ENCODE data around the gene CRYZ. TPM values are rescaled to one million over a fixed set of nuclear protein-coding genes. Genes with fewer than 3 reads are reported as not detected.
A peak's percentile ranks its signal among the peaks of the same experiment; 100 is the strongest.

Gene CRYZ
- total and polyA plus RNA-seq, 10 of the 15 experiments (the other 5 are each of a cell fraction or from before 2014, with no cell fraction given) = 53.4 to 194 (median 79.8) TPM

DNA sequence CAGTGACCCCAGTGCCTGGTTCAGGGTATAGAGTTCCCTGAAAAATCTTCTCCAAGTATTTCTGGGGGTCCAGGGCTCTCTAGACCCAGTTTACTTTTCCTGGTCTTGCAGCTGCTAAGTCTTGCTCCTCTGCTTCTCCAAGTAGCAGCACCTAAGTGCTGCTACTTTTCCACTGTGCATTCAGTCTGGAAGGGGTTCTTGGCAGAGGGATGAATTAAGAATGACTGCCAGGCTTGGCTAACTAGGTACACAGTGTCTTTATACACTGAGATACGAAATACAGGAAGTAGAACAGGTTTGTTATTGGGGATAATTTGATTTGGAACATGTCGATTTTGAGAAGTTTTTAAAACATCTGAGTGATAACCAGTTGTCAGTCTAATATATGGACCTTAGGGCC, 35.0 kb downstream of the CRYZ start (continued):
- TF ChIP-seq MYC (IDR thresholded peaks at IDR 0.05; ENCODE audit: insufficient read depth, insufficient read length, insufficient replicate concordance, low read length, severe bottlenecking) (no peak), YBX1 (IDR thresholded peaks at IDR 0.05) (no peak)

DNA sequence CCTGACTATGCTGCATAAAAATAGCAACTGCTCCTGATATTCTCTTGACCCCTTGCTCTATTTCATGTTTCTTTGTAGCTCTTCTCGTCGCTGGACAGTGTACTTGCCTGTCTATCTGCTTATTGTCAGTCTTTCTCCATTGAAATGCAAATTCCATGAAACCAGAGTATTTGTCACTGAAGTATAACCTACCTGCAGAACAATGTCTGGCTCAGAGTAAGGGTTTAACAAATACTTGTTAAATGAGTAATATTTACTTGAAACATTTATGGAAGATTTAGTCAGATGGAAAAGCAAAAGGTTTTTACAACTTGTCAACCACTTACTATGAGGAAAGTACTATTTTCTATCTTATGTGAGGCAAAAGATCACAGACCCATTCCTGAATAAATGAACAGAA, 39.4 kb downstream of the CRYZ start:
- no TSS peak for BruUV-seq (replicated peaks)
- FAIRE-seq (peak; percentile 57), ATAC-seq (no peak), DNase-seq (ENCODE audit: low read depth, low spot score) (no peak)
- TF ChIP-seq SRF (IDR thresholded peaks at IDR 0.05; ENCODE audit: low read depth in 2 of 2, low read length in 2 of 2) (no peak), ZBED1 (IDR thresholded peaks at IDR 0.05; ENCODE audit: borderline replicate concordance) (no peak), ZBTB4 (CRISPR knock-in tag; IDR thresholded peaks at IDR 0.05) (no peak), SMAD1 (IDR thresholded peaks at IDR 0.05; ENCODE audit: low read depth, partially characterized antibody) (no peak), BACH1 (IDR thresholded peaks at IDR 0.05; ENCODE audit: borderline replicate concordance) (no peak), CREM (IDR thresholded peaks at IDR 0.05; ENCODE audit: low read depth) (no peak), CHD4 (IDR thresholded peaks at IDR 0.05) (no peak), MTA3 (IDR thresholded peaks at IDR 0.05; ENCODE audit: borderline replicate concordance, low read length) (no peak), IRF4 (IDR thresholded peaks at IDR 0.05; ENCODE audit: low read depth, low read length) (no peak), YBX1 (IDR thresholded peaks at IDR 0.05) (no peak), MEF2A (IDR thresholded peaks at IDR 0.05; ENCODE audit: insufficient read depth, low read depth, low read length) (no peak), IKZF2 (IDR thresholded peaks at IDR 0.05) (no peak), ETV6 (conservative IDR thresholded peaks at IDR 0.05 in 1 of 2, IDR thresholded peaks at IDR 0.05 in 1 of 2; ENCODE audit: borderline replicate concordance in 1 of 2, low read depth in 1 of 2) (no peak), USF2 (IDR thresholded peaks at IDR 0.05; ENCODE audit: borderline replicate concordance, low read depth, low read length) (no peak), EED (IDR thresholded peaks at IDR 0.05; ENCODE audit: low read depth) (no peak), NFIC (IDR thresholded peaks at IDR 0.05; ENCODE audit: low read depth, low read length) (no peak)
- SMC1A ChIA-PET (ENCODE audit: uncharacterized antibody, unreplicated experiment) = interaction anchor here (5.7 kb wide), 1 partner anchor 41 kb away, joined by 58 read pairs; the partner anchor contains the start of genes CRYZ and TYW3
- Histone ChIP-seq H3K79me2 (ENCODE audit: control insufficient read depth, insufficient read depth, low read length) (no peaks in the 10 kb centered on the region), H3K4me2 (ENCODE audit: control insufficient read depth, insufficient read depth) (no peak overlapping the region), H3K4me3 (no peak overlapping the region), H3K27me3 (replicated peaks in 1 of 2; ENCODE audit: control insufficient read depth in 2 of 2, insufficient read depth in 2 of 2, low read length in 1 of 2) (no peaks in the 10 kb centered on the region), H2AFZ (ENCODE audit: control insufficient read depth, low read depth, low read length) (no peak overlapping the region), H3K36me3 (ENCODE audit: control insufficient read depth in 2 of 2, insufficient read depth in 2 of 2, low read length in 1 of 2) (no peaks in the 10 kb centered on the region), H3K4me1 (ENCODE audit: control insufficient read depth, insufficient read depth, low read length) (no peaks in the 10 kb centered on the region; the same call in 1 of the 2 replicates), H3K9me3 (replicated peaks; ENCODE audit: control insufficient read depth, insufficient read depth, low read length) (no peaks in the 10 kb centered on the region), H4K20me1 (ENCODE audit: control insufficient read depth, insufficient read depth) (no peaks in the 10 kb centered on the region), H3K9ac (ENCODE audit: control insufficient read depth, insufficient read depth, low read length) (no peak overlapping the region), H3K27ac (ENCODE audit: control insufficient read depth, insufficient read depth) (no peak overlapping the region)
- in situ Hi-C loops (cut with MboI) (no loop called here), intact Hi-C loops (cut with micrococcal nuclease; ENCODE audit: unreplicated experiment) (loop anchor here (5.0 kb wide), 1 partner anchor 496 kb away; the partner anchor contains the start of genes FPGT and LRRIQ3)
- WGBS (ENCODE audit: insufficient coverage, insufficient replicate concordance, low lambda C conversion rate, missing lambda C conversion rate) = 95% methylated on average over 2 of the region's 2 CpGs
- POLR2A ChIA-PET = interaction anchor here (0.7 kb wide), 1 partner anchor 88 kb away, joined by 3 read pairs; no protein-coding TSS in a partner anchor
- CTCF ChIA-PET = interaction anchor here (1.7 kb wide), 1 partner anchor 47 kb away, joined by 3 read pairs; no protein-coding TSS in a partner anchor
- RAD21 ChIA-PET (ENCODE audit: unreplicated experiment) = interaction anchor here (5.3 kb wide), 1 partner anchor 40 kb away, joined by 47 read pairs; the partner anchor contains the start of genes CRYZ and TYW3

Data from GM12878 (cell line).